T follicular helper cell (primary cell): ENCODE measurements around the gene ADAMTS18.

Experiments
- DNase-seq: peaks from one replicate; pipeline ENCODE4 v3.0.0-alpha.2; 2020; ENCODE audit warnings: low read depth

Gene ADAMTS18

DNA sequence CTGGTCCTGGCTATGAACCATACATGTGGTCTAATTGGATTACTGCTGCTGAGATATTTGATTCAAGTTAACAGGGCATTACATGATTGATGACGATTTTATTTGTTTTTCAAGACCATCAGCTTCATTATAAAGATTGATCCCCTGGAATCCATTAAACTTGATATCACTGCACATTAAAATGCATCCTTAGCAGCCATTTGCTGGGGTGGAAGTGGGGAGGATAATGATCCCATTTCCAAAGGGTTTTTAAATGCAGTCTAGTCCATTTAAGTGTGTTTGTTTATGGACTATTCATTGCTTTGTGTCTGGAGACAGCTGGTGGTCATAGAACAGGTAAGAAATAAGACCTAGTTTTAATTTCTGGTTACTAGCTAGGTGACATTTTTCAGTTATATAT lies 40.9 kb downstream of the ADAMTS18 start:
- no peak for DNase-seq

DNA sequence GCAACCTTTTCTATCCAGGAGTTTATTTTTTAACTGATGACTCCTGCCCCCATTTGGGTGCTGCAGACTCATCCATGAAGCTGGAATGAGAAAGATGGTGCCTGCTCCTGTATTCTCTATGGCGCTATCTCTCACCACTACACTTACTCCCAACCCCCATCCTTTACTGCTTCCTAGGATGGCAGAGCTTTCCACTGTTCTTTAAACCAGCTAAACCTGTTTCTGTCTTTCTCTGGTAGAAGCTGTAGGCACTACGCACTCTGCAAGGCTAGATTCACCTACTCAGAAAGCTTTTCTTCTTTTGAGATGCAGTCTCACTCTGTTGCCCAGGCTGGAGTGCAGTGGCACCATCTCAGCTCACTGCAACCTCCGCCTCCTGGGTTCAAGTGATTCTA lies 47.0 kb downstream of the ADAMTS18 start:
- no peak for DNase-seq

DNA sequence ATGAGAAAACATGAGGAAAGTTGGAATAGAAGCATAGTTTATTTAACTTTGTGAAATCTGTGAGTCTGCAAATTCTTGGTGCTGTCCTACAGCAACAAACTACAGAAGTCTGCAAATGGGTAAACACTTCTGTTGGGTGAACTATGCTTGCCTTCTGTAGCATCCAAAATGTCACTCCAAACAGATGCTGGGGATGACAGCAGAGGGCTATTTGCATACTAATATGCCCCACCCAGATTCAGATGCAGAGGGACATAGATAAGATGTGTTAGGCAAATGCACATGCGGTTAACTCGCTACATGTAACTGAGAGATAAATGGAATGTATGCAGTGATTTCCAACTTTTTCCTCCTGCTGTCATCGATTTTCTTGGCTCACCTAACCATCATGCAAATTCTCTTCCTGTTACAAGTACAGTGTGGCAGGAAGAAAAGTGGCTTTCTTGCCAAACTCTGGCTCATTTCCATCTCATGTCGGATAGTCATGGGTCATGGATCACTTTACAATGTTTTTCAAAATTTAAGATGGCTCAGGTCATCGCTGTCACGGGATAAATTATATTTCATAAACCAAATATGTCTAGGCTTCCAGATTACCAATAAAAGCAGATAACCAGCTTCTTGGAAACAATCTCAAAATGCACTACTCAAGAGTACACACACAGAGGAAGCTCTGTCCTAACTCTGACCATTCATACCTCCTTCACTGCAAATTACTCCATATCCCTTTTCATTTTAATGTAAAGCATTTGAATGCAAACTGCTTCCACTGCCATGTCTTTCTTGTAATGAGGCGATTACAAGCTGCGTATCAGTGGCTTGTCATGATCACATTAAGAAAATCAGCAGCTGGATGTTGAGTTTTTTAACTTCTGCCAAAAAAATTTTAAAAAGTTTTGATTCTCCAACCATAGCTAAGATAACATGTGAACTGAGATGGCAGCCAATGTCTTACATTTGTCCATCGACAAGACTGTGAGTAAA lies 47.7 kb downstream of the ADAMTS18 start:
- no peak for DNase-seq

DNA sequence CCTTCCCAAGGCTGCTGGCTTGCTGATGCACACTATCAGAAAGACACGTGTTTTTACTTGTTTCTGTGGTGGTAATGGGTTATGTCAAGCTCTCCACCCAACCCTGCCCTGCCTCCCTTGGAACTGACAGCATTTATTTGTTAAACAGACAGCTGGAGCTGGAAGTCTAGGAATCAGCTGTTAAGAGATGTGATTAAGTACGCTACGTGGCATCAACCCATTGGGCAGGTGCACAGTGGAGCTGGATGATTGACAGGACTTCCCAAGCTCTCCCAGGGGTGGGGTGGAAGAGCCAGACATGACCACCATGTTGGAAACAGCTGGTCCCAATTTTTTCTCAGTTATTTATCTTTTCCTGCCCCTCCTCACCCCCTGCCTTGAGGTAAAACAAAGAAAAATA lies 49.4 kb downstream of the ADAMTS18 start:
- no peak for DNase-seq

DNA sequence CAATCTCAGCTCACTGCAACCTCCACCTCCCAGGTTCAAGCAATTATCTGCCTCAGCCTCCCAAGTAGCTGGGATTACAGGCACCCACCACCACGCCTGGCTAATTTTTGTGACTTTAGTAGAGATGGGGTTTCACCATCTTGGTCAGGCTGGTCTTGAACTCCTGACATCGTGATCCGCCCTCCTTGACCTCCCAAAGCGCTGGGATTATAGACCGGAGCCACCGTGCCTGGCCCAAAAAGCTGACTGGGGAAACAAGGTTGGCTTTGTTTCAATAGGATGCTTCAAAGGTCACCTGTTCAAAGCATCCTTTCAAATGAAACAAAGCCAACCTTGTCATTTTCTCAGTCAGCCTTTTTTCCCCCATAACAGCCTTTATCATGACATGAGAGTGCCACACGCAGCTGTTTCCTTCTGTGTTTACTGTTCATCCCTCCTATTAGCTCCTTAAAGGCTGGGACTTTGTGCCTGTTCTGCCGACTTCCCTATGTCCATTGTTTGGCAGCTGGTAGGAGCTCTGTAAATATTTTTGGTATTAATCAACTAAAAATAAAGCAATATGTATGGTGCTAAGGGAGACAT lies 51.1 kb downstream of the ADAMTS18 start:
- DNase-seq = no peak

DNA sequence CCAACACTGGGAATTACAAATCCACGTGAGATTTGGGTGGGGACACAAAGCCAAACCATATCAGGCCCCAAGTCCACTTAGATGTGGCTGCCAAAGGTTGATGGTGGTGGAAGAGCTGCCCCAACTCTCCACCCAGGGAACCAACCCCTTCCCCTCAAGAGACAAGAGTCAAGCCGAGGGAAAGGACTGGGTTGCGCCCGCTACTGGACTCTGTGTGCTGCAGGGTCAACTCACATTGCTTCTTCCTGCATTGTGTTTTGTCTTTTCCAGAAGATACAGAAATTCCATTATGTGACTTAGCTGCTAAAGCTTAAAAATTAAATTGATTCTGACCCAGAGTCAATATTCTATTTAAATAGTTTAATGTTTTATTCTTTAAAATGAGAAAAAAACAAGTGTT lies 58.5 kb downstream of the ADAMTS18 start:
- DNase-seq = no peak

DNA sequence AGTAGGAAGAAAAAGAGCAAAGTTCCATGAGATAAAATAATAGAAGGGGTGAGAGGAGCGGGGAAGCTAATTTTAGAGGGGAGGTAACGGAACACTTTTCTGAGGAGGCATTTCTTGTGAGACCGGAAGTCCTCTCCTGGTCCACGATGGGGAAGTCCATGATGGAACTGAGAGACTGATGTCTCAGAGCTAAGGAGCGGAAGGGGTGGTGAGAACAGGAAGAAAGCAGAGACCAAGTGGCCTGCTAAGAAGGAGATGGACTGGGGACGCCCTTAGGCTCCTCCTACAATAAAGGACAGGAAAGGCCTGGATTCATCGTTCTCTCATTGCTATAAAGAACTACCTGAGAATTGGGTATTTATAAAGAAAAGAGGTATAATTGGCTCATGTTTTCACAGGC lies 59.4 kb downstream of the ADAMTS18 start:
- no peak for DNase-seq

DNA sequence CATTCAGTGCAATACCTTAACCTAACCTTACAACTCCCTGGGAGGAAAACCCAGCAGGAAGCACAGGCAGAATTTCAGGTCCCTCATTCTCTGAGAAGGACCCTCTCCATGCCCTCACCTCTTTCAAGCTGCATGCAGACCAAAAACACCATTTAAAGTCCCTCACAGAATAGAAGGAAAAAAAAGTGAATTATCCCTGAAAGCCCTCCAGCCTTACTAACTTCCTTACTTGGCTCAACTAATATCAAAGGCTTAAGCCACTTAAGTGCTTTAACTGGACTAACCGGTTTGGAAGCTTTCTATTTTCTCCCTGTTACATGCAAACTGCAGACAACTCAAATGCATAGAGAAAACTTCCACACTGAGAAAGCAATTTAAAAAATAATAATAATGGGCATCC lies 60.5 kb downstream of the ADAMTS18 start:
- no peak for DNase-seq

DNA sequence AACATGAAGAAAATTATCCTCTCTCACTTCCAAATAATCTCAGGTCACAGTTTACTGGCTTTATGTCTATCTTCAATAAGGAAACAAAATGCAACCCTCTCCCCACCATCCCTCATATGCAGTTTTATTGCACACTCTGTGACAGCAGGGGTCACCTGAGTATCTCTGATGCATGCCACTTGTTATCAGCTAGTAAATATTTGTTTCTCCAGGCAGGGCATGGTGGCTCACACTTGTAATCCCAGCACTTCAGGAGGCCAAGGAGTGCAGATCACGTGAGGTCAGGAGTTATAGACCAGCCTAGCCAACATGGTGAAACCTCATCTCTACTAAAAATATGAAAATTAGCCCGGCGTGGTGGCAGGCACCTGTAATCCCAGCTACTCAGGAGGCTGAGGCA lies 61.1 kb downstream of the ADAMTS18 start:
- DNase-seq = no peak

DNA sequence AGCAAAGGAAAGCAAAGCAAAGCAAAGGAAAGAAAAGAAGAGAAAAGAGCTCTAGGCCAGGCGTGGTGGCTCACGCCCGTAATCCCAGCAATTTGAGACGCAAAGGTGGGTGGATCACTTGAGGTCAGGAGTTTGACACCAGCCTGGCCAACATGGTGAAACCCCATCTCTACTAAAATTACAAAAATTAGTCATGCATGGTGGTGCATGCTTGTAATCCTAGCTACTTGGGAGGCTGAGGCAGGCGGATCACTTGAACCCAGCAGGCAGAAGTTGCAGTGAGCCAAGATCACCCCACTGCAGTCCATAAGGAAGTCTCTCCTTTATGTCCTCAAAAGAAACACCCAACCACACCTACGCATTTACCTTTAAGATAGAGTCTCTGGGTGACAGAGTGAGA lies 70.1 kb downstream of the ADAMTS18 start:
- DNase-seq = no peak

DNA sequence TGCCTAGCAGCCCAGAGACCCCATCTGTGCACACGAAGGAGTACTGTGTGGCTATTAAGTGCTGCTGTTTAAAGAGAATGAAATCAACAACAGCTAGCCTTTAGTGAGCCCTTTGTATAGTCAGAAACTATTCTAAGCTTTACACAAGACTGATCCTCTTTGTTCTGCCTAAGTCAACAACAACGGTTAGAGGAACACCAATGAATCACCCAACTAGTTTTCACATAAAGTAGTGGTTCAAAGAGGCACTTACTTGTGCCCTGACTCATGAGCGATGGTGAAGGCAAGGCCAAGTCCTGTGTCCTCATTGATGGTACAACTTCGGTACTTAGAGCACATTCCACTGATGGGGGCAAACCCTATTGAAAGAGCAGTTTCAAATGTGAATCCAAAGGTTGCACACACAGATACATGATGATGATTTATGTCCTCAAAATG lies 75.8 kb downstream of the ADAMTS18 start:
- DNase-seq = no peak

DNA sequence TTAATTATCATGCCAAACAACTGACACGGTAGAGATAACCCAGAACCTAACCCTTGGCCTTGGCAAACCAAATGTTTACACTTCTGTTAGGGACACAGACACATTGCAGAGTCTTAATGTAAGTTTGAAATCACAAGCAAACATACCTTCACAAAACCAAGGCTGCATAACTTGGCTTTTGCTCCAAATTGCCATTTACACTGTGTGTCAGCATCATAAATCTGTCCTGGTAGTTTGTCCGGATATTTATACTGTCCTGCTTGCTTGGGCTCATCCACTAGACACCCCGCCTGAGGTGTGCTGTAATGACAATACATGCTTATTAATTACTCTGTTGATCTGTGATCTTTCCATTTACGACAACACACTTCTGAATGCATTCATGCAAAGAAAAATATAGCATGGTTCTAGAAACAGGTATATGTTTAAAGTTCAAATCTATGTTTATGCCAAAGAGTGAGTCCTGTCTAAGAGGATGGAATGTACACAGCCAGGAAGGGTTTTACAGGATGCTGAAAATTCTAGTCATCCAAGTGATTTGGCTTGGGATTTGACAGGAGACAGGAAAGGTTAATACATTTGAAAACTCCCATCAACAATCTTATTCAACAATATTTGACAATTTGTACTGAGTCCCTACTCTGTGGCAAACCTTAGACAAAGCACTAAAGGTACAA lies 81.1 kb downstream of the ADAMTS18 start:
- DNase-seq = no peak

DNA sequence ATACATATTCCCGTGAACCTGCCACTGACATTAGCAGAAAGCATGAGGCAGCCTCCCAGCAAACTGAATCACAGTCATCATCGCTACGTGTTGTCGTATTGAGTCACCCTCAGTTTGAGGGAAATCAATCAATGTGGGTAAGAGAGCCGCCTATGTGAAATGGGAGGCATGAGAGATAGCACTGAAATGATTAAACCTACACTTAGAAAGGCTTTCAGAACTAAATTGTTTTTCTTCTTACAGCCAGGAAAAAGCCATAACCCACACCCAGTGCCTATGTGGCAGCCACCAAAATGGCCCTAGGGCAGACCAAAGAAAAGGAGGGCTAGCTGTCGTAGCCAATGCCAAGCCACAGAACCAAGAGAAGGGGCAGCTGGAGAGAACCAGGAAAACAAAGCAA lies 90.5 kb downstream of the ADAMTS18 start:
- DNase-seq = no peak

DNA sequence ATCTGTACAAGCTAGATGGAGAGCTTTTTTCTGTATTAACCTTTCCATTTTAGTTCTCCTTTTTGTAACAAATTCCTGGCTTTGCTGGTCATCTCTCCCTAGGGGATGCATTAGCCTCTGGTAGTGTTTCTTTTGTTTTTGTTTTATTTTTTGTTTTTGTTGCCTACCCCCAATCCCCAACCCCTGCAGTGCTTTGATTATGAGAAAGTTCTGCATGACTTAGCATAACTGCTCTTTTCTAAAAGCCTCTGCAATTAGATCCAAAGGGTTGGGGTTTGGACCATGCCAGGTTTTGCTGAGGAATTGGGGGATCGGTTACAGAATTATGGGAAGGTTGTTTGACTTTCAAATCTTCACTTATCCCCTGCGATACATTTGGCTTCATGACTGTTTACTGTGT lies 98.2 kb downstream of the ADAMTS18 start:
- DNase-seq = no peak

DNA sequence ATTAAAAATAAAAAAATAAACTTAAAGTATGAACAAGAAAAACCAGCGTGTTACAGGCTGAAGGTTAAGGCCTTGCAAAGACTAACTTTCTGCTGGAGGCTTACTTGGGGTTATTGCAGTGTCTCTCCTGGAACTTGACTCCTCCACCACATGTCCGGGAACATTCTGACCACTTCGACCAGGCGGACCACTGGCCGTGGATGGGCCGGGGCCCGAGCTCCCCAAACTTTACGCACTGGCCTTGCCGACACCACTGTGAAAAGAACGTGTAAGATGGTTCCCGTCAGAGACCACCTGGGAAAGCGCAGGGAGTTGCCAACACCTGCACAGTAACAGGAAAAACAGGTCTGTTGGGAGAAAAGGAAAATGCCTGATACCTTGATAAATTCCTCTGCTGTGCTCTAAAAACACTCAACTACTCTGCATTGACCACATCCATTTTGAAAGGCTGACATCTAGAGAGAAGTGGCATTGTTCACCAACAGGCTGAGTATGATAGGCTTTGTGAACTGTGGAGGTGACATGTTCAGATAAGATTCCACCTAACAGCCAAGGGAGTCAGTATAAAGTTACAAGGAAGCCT lies 99.1 kb downstream of the ADAMTS18 start:
- no peak for DNase-seq

DNA sequence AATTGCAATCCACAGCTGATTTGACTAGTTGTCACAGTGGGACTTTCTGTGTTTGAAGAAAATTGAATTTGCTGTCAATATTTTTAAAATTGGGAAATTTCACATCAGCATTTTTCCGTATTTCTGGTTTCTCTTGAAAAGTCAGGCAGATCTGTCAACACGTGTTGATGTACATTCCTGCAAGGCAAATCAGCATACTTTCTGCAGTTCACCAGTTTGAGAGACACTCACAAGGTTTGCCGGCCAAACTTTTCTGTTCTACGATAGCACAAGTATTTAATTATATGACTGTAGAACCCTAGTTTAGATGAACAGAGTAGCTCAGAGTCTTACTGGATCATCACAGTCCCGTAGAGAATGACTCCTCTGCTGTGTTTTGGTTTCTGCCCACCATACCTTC lies 102.0 kb downstream of the ADAMTS18 start:
- no peak for DNase-seq

DNA sequence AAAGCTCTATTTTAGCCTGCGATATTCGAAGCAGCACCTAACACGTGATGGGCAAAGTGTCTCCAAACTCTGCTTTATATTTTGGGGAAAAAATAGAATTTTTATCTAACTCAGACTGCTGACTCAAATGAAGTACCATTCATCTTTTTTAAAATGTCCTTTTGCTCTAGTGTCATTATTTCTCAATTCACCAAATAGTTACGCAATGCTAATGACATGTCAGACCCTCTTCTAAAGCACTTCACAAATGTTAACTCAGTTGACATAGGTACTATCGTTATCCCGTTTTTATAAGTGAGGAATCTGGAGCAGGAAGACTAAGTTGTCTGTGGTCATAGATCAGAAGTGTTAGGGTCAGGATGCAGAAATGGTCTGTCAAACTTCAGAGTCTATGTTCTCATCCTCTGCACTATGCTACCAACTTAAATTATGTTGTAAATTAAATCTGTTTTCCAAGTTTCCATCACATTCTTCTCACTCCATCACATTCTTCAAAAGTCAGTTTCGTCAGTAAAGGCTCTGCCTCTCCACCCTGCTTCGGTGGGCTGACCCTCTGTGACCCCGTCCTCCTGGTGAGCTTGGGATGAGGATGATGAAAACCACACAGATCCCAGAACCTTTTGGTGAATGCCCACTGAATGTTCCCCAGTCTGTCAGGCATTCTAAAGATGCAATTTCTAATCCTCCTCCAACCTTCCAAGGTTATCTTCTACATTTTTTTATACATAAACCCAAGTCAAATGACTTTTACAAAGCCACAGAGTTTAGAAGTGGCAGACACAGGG lies 102.8 kb downstream of the ADAMTS18 start:
- DNase-seq = no peak

DNA sequence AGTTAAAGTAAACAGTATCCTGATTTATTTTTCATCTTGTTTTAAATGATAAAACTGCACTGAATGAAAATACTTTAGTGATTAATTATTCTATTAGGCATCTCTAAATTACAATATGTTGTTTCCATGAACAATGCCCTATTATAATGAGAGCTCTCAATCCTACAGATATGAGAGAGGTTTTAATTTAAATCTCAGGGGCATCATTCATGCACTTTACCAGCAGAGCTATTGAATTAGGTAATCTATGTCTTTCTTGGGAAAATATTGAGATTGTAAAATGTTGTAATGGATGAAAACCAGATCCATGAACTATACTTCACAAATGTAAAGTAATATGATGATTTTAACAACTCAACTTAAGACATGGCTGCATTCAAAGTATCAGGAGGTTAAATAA lies 103.8 kb downstream of the ADAMTS18 start:
- DNase-seq = no peak

DNA sequence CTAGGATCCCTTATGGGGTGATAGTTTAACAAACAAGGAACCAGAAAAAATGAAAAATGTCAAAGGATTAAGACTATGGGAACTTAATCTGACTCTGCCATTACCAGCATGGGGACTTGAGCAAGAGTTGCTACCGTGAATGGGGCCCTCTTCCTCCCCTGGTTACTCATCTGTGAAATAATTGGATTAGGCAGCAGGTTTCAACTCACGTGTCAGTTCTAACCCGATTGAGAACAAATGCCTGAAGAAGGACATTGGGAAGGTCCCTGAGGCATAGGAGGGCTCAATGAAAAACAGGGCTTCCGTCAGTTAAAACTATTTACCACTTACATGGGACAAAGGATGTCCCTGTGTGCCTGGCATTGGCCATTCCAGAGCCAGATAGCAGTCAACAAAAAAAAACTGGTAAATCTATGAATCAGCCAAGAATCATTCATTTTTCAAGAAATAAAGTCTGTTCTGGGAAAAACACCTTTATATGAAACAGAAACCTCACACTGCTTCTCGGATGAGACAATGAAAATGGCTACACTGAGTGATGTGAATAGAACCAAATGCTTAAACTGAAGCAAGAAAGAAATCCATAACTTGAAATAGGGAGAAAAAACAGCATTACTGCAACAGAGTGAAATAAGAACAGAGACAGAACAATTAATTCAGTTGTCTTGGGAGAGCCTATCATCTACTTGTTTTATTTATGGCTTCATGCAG lies 104.3 kb downstream of the ADAMTS18 start:
- DNase-seq = no peak

DNA sequence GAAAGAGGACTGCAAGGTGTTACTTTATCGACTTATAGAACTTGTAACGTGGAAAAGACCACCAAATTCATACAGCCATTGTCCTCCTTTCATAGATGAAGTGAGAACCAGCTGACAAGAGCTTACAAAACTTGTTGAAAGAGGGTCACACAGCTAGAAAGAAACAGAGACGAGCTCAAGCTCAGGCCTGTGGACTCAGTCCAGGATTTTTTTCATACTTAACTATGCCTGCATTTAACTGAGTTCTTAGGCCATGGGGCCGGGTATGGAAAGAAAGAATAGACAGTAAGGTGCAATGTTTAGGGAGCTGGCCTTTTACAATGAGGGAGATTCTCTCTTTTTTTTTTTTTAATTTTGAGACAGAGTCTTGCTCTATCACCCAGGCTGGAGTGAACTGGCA lies 106.1 kb downstream of the ADAMTS18 start:
- no peak for DNase-seq

DNA sequence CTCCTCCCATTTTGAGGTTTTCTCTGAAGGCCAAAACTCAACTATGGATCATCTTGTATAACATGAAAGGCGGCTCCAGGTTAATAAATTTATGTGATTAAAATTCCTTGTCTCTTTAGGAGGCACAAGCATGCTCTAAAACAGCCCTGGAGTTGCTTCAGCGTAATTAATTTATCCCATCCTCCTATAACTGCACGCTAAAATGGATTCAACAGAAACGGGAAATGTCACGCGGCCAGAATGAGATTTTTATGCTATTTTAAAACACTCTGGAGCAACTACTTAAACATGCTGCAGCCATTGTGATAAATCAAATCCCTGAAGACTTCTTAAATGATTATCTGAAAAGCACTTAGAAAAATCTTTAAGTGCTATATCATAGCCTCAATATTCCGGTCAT lies 106.6 kb downstream of the ADAMTS18 start:
- DNase-seq = no peak
